T1000 (cell line): ENCODE measurements around the gene MEGF11.
"Not testable (repeated sequence)": the region's sequence is repeated elsewhere in the genome, so short reads cannot be mapped to it uniquely, and the experiment has no call there.

Experiments used
- DNase-seq: peaks from one replicate; lab custom pipeline; 2025; ENCODE audit warnings: mixed read lengths; lab: John Stamatoyannopoulos, UW

The MEGF11 gene

DNA sequence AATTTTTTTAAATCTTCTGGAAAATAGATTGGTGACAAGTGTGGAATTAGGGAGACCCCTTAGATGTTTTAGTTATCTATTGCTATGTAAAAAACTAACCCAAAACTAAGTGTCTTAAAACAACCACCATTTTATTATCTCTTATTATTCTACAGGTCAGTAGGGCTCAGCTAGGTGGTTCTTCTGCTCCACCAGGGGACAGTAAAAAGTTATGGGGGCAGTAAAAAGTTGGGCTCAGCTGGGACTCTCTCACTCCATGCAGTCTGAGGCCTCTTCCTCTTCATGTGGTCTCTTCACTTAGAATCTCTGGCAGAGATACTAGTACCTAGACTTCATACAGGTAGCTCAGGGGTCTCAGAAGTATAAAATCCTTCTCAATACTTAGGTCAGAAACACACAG, 21.8 kb upstream of the MEGF11 start:
- DNase-seq: no peak

DNA sequence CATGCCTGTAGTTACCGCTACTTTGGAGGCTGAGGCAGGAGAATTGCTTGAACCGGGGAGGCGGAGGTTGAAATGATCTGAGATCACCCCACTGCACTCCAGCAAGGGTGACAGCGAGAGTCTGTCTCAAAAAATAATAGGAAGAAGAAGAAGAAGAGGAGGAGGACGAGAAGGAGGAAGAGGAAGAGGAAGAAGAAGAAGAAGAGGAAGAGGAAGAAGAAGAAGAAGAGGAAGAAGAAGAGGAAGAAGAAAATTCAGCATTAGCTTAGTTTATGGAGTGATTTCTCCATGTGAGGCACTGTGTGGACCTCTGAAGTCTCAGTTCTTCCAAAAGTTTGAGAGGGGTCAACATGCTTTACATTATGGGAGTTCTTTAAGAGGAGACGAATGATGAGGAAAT, 17.4 kb upstream of the MEGF11 start:
- DNase-seq: no peak

DNA sequence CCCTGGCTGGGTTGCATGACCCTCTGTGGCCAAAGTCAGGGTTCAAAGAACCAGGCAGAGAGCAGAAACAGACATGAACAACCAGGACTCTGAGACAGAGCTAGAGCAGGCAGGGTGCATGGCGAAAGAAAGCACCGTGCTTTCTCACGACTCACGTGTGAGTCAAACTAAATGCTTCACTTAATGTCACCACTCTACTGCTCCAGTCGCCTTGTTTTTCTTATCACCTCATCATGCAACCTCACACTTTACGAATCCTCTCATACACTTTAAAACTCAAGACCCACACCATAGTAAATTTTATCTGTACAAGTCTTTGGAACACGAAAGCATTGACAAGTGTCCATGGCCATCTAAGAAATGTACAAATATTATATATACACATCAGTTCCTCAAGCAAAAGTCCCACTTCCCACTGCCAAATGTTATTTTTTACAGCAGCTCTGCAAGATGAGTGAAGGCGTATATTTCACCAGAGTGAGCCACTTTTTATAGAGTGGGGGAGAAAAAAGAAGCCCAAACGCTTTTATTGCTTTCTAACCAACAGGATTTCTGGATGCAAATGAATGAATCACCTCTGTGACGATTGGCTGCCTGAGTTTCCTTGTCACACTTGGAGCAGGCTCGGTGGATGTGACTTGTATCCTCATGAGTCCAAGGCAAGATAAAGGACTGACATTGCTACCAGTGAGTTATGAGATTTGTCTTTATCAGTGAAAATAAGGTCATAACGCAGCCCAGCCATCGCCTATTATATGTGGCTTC, 16.0 kb upstream of the MEGF11 start:
- no peak for DNase-seq

DNA sequence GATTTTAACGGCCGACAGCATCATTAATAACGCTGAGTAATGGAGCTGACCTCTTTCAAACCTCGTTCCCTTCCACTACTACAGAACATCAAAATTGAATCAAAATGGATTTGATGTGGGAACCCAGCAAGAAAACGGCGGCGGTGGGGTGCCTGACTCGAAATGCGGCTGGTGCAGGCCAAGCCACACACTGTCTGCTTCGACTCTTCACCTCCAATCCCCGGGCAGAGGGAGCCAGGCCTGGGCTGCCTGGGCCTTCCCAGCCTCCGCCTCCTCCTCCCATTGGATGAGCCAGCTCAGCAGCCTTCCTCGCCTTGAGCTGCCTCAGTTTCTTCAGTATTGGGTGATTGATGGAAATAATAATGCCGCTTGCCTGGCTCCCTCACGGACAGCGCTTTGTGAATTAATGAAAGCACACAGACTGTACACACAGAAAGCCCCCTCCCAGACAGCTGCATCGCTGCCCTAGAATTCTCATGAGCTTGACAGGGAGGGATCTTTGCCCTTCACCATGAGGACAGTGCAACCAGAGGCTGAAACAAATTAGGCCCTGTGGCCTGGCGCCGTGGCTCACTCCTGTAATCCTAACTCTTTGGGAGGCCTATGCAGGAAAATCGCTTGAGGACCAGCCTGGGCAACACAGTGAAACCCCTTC, 11.4 kb upstream of the MEGF11 start:
- no peak for DNase-seq

DNA sequence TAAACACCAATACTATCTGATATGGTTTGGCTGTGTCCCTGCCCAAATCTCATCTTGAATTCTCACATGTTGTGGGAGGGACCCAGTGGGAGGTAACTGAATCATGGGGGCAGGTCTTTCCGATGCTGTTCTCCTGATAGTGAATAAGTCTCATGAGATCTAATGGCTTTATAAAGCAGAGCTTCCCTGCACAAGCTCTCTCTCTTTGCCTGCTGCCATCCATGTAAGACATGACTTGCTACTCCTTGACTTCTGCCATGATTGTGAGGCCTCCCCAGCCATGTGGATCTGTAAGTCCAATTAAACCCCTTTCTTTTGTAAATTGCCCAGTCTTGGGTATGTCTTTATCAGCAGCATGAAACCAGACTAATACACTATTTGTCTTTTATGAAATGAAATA, 9.3 kb upstream of the MEGF11 start:
- DNase-seq: not testable (repeated sequence)

DNA sequence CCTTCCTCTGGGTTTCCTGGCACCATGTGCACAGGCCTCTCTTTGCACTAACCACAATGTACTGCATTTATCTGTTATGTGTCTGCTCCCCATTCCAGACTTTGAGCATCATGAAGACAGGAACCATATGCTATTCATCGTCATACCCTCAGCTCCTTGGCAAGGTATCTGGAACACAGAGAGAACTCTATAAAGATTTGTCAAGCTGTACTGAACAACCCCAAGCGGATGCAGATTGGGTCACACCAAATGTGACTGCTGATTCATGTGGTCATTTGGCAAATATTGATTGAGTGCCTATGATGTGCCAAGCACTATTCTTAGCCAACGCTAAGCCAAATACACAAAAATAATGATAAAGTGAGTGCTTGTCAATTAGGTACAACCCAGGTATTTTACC, 7.5 kb upstream of the MEGF11 start:
- no peak for DNase-seq

DNA sequence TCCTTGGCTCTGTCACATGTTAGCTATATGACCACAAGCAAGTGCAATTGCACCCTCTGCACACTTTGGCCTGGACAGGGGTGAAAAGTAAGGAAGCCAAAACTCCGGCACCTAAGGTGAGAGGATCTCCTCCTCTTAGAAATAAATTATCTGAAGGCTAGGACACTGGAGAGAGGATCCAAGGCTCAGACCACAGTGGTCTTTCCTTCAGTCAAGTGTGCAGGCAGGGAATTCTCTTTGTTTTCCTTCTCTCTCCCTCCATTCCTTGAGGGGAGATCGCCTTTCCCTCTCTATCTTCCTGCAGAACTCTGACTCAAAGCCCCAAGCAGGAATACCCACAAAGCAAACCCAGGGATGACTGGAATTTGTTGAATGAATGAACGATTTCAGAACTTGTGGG, 3.1 kb upstream of the MEGF11 start:
- no peak for DNase-seq

DNA sequence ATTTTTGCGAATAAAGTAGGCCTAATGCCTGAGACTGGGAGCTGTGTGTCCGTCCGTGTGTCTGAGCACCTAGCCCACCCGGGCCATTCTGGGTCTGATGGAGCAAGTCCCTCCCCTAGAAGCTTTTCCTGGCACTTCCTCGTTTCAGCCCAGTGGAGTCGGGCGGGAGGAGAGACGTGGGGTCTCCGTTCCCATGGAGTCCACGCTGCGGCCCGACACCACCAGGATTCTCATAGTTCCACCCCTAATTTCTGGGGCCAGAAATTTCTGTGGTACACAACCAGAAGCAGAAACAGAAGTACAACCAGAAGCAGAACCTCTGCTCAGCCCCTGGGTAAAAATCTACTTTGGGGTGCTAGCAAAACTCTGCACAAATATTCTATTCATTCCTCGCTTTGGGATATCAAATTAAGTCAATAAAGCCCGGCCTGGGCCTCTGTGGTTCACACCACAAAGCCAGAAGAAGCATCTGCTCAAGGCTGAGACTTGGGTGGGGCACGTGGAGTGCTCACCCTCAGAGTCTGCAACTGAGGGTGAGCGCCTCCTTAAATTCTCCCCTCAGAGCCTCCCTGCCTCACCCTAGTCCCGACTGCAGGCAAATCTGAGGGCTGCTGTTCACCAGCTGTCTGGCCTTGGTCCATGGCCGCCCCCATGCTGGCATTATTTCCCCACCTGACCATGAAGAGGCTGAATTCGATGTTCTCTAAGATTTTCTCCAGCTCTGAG, 1.6 kb upstream of the MEGF11 start:
- DNase-seq: no peak

DNA sequence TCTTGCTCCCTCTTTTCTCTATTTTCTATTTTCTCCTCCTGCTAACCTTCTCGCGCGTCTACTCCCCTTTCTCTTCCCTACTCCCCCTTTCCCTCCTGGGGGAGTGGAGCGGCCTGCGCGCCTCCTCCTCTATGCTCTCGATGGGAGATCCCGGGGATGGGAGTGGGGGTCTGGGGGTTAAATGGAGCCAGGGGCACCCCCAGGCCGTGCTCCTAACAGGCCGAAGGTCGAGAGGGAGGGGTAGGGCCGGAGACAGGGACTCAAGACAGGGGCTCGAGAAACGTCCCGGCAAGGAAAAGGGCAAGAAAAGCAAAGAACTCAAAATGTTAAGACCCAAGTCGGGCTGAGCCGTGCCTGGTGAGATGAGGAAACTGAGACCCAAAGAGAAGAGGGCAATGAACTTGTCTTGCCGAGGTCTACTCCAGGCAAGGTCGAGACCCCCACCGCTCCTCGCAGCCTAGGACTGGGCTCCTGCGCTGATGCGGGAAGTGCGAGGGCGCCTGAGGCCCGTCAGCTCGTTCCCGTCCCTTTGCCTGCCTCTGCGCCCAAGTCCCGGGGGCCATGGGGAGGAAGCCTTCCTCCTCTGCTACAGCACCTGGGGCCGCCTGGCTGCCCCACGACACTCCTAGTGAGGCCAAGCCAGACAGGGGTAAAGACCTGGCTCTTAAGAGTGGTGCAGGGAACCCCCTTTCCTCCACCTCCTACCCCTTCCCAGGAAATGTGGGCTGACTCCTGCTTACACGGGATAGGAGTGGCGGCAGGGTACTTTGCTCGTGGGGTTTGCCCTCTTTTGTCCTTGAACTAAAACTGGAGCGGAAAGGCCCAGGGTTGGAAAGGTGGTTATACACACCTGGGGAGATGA, 770 bp upstream of the MEGF11 start:
- DNase-seq: no peak

DNA sequence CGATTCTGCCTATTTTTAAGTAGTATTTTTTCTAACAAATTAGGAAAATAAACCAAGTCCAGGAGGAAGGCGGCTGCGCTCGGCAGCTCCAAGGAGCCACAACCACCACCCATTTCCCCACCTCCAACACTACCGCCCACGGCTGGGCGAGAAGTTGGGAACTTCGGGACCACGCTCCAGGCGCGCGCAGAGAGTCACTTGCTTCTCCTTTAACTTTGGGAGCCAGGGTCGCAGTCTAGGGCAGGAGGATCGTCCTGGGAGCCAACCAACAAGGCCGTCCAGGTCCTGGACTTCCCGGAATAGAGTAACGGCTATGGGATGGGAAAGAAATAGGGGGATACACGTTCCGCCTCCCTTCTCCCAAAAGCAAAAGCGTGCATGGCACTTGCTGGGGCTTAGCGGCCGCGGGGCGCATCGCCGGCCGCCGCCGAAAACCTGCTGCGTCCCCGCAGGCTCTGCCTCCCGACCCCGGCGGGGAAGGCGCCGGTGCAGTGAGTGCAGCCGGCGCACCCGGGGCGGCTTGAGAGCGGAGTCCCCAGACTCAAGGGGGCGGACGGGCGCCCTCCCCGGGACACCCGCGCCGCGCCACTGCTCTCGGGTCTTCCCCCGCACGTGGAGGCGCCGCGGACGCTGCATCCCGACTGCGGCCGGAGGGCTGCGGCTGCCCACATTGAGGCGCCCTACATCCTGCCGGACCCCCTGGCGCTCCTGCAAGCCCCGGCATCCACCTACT, 699 bp downstream of the MEGF11 start:
- DNase-seq: no peak

DNA sequence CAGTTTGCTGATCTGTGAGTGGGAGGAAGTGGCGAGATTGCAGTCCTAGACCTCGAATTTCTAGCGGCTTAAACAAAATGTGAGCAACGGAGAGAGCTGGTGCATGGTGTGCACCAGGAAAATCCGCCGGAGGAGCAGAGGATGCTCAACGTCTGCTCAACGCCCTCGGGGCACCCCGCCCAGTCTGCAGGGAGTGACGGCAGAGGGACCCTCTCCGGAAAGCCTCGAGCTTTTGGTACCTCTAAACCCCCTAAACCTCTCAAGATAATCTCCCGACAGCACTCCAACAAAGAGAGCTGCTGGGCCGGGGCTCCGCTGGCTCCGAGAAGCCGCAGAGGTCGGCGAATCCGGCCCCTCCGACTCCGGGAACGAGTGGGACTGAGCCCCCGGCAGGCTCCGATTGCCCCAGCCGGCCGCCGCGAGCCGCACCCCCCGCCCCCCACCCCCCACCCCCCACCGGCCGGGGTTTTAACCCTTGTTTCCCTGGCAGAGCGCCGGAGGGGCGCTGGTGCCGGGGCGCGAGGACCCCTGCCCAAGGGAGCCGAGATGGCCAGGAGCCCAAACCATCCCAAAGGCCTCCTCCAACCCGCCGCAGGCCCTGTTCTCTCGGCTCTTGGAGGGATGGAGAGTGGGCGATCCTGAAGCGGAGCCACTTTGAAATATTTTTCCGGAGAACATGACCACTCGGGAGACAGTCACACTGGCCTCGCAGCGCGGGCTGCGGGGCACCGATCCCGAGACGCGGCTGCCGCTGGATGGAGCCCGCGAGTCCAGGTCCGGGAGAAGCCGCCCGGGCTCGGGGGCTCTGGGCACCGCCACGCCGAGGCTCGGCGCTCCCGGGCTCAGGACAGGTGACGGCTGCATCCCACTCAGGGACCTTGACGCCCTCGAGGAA, 1.5 kb downstream of the MEGF11 start:
- DNase-seq: peak; percentile 13

DNA sequence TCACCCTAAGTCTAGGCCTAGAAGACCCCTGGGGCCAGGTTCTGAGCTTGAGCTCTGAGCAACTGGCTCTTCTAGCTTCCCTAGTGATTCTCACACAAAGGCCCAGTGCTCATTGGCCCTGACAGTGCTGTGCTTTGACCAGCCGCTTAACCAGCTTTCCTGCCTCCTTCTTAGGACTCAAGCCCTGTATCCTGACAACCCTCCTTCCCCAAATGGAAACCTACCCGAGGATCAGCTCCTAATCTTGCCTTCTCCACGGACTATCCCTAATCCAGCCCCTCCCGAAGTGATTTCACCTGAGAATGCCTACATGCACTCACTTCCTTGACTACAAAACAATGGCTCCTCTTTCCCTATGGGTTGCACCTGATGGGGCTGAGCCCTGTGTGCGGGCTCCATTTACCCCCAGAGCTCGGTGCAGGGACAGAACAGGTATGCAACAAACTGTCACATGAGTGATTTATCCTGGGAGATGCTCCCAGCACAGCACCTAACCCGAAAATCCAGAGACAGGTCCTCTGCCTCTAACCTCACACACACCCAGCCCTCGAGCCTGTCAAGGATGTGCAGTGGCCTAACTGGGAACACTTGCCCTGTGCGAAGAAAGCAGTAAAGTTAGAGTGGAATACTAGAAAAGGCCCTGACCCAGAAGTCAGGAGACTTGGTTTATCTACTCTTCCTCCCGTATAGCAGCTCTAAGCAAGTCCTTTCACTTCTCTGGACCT, 2.3 kb downstream of the MEGF11 start:
- no peak for DNase-seq

DNA sequence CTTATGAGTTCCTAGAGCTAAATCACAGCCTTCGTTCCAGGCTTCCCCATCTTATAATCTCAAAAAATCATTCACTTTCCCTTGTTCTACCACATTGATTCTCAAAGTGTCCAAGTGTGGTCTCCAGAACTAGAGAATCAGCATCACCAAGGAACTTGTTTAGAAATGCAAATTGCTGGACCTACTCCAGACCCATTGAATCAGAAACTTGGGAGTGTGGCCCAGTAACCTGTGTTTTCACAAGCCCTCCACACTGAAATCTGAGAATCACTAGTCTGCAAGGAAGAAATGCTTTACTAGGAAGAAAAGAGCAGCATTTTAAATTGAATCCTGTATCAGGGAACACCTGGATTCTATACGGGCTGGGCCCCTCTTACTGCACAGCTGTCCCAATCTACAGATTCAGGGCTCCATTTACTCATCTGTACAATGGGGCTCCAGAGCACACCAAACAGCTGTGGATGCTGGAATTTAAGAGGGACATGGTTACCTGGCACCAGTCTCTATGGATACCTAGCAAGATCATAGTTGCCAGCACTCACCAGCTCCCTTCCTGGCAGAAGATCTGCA, 3.9 kb downstream of the MEGF11 start:
- DNase-seq: no peak

DNA sequence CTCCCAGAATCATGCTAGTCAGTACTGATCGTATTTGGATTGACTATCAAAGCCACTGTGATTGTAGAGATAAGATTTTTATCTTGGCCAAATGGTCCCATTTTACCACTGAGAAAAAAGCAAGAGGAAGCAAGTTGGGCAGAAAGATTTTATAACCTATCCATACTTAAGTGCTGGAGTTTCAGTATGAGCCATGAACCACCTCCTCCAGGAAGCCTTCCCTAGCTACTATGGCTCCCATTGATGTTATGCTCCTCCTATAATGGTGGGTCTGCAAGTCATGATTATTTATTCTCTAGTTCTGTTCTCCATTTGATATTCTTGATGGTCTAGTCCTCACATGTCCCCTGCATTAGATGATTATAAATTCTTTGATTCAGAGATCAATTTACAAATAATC, 6.6 kb downstream of the MEGF11 start:
- DNase-seq: no peak

DNA sequence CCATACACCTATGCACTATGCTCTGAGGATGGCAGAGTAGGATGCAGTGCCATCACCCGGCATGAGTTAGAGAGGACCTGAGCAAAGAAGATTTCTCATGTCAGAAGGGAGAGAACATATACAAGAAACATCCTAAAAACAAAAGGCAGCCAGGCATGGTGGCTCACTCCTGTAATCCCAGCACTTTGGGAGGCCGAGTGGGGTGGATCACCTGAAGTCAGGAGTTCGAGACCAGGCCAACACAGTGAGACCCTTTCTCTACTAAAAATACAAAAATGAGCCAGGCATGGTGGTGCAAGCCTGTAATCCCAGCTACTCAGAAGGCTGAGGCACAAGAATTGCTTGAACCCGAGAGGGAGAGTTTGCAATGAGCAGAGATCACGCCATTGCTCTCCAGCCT, 7.7 kb downstream of the MEGF11 start:
- DNase-seq: not testable (repeated sequence)

DNA sequence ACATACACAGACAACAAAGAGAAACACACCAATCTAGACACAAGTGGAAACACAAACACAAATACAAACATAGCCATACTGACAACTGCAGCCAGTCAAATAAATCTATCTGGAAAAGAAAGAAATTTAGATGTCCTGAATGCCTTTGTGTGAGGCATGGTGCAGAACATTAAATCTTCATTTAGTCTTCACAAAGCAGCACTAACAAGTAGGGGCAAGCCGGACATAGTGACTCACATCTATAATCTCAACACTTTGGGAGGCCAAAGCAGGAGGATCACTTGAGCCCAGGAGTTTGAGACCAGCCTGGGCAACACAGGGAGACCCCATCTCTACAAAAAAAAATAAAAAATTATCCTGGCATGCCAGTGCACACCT, 11.7 kb downstream of the MEGF11 start:
- DNase-seq: no peak

DNA sequence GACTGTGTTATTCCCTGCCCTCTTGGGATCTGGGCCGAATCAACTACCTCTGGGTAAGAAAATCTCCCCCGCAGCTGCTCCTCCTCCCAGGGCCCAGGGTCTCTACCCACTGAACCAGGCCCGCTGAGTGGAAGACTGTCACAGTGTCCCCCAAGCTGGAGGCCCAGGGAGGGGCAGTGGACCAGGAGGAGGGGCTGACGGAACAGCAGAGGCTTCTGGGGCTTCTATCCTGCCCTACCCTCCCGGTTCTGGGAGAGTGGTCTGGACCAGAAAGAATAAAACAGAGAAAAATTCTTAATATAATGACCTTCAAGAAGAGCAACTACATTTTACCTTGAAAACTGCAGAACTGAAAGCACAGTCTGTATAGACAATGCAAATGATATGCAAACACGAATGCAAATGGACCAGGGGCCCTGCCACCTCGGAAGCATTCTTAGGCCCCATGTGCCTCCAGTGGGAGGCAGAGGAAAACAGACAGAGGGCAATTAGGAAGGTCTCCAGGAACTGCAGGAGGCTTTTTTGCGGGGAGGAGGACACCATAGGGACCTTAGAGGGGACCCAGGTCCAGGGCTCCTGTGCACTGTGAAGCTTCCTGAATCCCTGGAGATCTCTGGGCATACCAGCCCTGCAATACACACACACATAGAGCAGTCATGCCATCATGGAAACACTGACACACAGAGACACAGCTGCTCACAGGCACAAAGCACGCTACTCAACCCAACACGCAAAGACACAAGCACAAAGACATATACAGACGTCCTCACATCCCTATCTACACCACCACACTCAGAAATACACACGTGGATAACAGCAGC, 12.3 kb downstream of the MEGF11 start:
- DNase-seq: no peak

DNA sequence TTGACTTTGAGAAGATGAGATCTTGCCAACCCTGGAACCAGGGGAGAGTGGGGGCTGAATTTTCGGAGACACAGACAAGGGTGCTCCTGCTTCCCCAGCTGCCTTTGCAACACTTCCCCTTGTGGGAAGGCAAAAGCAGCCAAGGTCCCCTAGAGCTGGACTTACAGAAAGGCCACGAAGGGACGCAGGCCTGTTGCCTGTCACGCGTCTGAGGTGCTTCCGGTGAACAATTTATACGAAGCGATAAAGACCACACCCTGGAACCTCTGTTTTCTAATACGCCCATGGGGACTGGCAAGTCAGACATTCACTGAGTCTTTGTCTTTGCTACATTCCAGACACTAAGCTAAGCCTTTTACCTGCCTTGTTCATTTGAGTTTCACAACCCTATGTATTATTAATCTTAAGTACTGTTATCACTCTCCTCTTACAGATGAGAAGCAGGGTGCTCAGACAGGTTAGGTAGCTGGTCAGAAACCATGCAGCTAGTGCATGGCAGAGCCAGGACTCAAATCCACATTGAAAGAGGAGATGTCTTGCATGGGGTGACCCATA, 13.2 kb downstream of the MEGF11 start:
- no peak for DNase-seq
